Fibroblast of the aortic adventitia (primary cell): ENCODE data around the gene RNF223. TPM values are rescaled to one million over a fixed set of nuclear protein-coding genes. Genes with fewer than 3 reads are reported as not detected.
A peak's percentile ranks its signal among the peaks of the same experiment; 100 is the strongest.

Experiments used
- DNase-seq: peaks from one replicate; pipeline ENCODE4 v3.0.0-alpha.2; 2010; ENCODE audit warnings: low read depth
- H3K4me3 ChIP-seq: 2 replicates; pipeline ENCODE4 v1.5.1; 2011; ENCODE audit warnings: low read depth, mild to moderate bottlenecking, control low read depth, low read length, moderate library complexity
- total RNA-seq: library from RNA; depleted of rRNA; stranded (reverse); fragments of >200 nt; gene quantifications from 2 replicates; pipeline ENCODE4 v1.2.3, GENCODE V29; 2012; ENCODE audit warnings: low replicate concordance
- TF ChIP-seq, protein P1 (sequence below): IDR thresholded peaks from 2 replicates; pipeline ENCODE4 v1.5.1; 2011; ENCODE audit warnings: mild to moderate bottlenecking, low read length, control low read depth, inconsistent platforms; ENCODE audit not compliant: insufficient read depth

The RNF223 gene
- total RNA-seq, 1 donor = not detected

DNA sequence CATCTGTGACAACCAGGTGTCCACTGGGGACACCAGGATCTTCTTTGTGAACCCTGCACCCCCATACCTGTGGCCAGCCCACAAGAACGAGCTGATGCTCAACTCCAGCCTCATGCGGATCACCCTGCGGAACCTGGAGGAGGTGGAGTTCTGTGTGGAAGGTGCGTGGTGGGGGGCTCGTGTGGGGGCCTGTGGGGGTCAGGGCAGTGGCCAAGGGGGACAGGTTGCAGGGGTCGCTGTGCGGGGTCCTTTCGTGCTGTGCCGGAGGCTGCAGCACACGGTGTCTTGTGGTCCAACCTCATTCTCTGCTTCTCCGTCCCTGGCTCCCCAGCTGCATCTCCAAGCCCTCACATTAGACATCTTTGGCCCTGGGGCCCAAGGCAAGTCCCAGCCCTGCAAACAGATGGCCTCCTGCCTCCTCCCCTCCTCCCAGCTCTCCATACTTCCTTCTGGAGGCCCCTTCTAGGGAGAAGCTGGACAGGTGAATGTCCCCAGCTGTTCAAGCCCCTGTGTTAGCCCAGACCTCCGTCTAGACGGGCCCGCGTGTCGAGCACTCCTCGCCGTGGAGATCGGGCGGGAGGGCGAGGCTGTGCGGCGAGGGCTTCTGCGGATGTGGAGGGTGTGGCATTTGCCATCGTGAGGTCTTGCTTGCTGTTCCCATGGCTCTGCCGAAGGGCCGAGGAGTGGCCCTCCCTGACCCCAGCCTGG is 51.6 kb downstream of the RNF223 start:
- no peak overlapping the region for H3K4me3 ChIP-seq
- no peak for DNase-seq
- TF ChIP-seq, protein P1, sequence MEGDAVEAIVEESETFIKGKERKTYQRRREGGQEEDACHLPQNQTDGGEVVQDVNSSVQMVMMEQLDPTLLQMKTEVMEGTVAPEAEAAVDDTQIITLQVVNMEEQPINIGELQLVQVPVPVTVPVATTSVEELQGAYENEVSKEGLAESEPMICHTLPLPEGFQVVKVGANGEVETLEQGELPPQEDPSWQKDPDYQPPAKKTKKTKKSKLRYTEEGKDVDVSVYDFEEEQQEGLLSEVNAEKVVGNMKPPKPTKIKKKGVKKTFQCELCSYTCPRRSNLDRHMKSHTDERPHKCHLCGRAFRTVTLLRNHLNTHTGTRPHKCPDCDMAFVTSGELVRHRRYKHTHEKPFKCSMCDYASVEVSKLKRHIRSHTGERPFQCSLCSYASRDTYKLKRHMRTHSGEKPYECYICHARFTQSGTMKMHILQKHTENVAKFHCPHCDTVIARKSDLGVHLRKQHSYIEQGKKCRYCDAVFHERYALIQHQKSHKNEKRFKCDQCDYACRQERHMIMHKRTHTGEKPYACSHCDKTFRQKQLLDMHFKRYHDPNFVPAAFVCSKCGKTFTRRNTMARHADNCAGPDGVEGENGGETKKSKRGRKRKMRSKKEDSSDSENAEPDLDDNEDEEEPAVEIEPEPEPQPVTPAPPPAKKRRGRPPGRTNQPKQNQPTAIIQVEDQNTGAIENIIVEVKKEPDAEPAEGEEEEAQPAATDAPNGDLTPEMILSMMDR = no peak

DNA sequence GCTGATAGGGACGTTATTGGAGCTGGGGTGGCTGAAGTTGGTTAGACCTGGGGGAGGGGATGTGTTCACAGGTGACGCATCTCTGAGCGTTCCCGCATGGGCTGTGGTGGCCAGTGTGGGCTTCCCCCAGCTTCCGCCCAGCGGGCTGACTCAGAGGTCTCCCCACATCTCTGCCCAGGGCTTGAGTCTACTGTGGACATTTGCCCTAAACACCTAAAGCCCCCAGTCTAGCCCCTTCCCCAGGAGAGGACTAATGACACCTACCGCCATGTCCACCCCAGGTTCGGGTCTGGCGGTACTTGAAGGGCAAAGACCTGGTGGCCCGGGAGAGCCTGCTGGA is 52.2 kb downstream of the RNF223 start:
- no peak overlapping the region for H3K4me3 ChIP-seq
- DNase-seq = no peak
- TF ChIP-seq, protein P1 = no peak

DNA sequence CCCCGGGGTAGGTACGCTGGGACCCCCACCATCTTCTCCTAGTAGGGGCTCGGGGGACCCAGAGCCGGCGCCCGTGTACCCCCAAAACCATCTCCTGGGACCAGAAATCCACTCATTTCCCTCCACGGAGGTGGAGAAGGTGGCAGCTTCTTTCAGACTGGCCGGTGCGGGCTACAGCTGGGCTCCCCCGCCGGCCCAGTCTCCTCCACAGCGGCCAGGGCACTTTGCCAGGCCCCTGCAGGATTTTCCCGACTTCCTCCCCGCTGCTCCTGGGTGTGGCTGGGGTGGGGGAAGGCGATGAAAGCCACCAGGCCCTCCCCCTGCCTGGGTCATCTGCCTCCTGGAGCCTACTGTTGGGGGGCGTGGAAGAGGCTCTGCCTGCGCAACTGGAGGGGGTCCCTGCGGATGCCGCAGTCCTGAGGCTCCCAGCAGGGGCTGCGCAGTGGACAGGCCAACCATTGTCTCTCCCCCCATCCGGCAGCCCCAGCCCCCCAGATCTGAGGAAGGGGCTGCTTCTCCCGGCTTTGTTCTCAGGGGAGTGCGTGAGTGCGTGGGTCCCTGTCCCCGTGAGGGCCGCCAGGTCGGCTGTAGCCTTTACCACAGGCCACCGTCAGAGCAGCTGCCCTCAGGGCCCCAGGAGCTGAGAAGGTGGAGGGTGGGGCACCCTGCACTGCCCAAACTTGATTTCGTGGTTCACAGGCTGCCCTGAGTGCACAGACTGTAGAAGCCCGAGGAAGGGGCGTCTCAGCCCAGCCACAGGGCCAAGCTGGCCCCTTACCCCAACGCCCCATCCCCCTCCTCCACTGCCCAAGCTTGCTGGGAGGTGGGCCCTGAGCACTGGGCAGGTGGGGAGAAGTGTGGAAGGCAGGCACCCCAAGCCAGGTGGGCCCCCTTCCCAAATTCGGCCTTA is 52.8 kb downstream of the RNF223 start:
- TF ChIP-seq, protein P1 = no peak
- peak; percentile 64 for DNase-seq
- H3K4me3 ChIP-seq = peak overlapping the region; percentile 55

Other genes with a start within 250 kb of the RNF223 start
- gene SAMD11, start 150.4 kb downstream of the RNF223 start, total RNA-seq = 1.6 and 12.4 TPM in 2 replicates
- 41.0 and 54.1 TPM in 2 replicates for gene NOC2L, start 115.0 kb downstream of the RNF223 start, total RNA-seq
- 1.8 and 5.0 TPM in 2 replicates for gene KLHL17, start 113.7 kb downstream of the RNF223 start, total RNA-seq
- 0.54 TPM in 1 of 2 replicates, not detected in the other for gene PLEKHN1, start 107.8 kb downstream of the RNF223 start, total RNA-seq
- 0.57 TPM in 1 of 2 replicates, not detected in the other for gene PERM1, start 92.2 kb downstream of the RNF223 start, total RNA-seq
- gene HES4, start 74.2 kb downstream of the RNF223 start, total RNA-seq = 0.36 and 0.82 TPM in 2 replicates
- gene ISG15, start 60.8 kb downstream of the RNF223 start, total RNA-seq = 34.7 and 39.6 TPM in 2 replicates
- 7.9 and 85.7 TPM in 2 replicates for gene AGRN, start 54.2 kb downstream of the RNF223 start, total RNA-seq
- 6.1 and 7.7 TPM in 2 replicates for gene C1orf159, start 41.8 kb upstream of the RNF223 start, total RNA-seq
- gene TTLL10, start 99.6 kb upstream of the RNF223 start, total RNA-seq = not detected in 2 replicates
- not detected in 2 replicates for gene TNFRSF18, start 132.3 kb upstream of the RNF223 start, total RNA-seq
- gene TNFRSF4, start 139.8 kb upstream of the RNF223 start, total RNA-seq = 0.65 TPM in 1 of 2 replicates, not detected in the other
- gene SDF4, start 157.7 kb upstream of the RNF223 start, total RNA-seq = 91.6 and 126 TPM in 2 replicates
- gene B3GALT6, start 157.9 kb upstream of the RNF223 start, total RNA-seq = 24.7 and 37.1 TPM in 2 replicates
- 0.65 and 1.4 TPM in 2 replicates for gene C1QTNF12, start 172.4 kb upstream of the RNF223 start, total RNA-seq
- 19.9 and 35.3 TPM in 2 replicates for gene UBE2J2, start 199.5 kb upstream of the RNF223 start, total RNA-seq
- gene SCNN1D, start 206.1 kb upstream of the RNF223 start, total RNA-seq = 0.54 and 0.74 TPM in 2 replicates
- 43.2 and 106 TPM in 2 replicates for gene ACAP3, start 233.6 kb upstream of the RNF223 start, total RNA-seq
- gene PUSL1, start 234.3 kb upstream of the RNF223 start, total RNA-seq = 21.3 and 25.9 TPM in 2 replicates